Esophagus squamous epithelium (tissue), 4 donors: ENCODE results near the gene SH3BP2.

Source experiments
- CTCF ChIP-seq, 6 experiments: fragments of 450-650 bp in 4 of 6; fragments of 200-600 bp in 2 of 6; sonication (generic) in 2 of 6; IDR thresholded peaks; one replicate each; pipeline ENCODE4 v1.5.1; 2016 to 2019; ENCODE audit warnings: antibody characterized with exemption in 6 of 6, mild to moderate bottlenecking in 4 of 6, moderate library complexity in 4 of 6
- POLR2A ChIP-seq, 4 donors: fragments of 450-650 bp; IDR thresholded peaks; one replicate each; pipeline ENCODE4 v1.6.1; 2017; ENCODE audit warnings: antibody characterized with exemption in 4 of 4, mild to moderate bottlenecking in 4 of 4, moderate library complexity in 3 of 4

DNA sequence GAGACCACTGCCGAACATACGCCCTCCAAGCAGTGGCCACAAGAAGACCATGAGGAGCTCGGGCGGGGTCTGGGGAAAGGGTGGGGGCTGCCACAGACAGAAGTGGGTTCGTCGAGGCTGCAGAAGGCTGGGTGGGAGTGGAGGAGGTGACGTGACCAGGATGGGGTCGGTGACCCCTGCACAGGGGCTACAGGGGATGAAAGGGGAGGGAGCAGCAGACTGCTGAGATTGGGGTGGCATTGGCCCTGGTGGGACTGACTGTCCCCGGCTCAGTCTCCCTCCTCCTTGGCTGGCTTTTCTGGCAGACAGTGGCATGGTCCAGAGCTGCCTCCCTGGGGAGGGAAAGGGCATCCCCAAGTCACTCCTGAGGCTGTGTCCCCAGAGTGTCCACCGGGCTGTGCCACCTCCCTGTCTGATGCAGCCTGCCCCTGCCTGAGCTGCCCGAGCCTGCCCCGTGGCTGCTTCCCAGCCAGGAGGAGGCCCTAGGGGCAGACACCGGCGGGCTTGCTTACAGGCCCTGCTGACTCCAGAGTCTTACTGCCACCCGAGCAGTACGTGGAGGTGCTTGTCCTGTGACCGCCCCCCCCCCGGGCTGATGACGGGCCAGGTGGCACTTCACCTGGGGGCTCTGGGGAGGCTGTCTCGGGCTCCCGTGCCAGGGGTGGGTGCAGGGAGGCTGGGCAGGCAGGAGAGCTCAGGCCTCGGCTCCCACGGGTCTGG, 7.2 kb downstream of the SH3BP2 start:
- TF ChIP-seq CTCF (IDR thresholded peaks at IDR 0.05) = no peak
- TF ChIP-seq POLR2A (IDR thresholded peaks at IDR 0.05) = no peak
